ENCODE data around the gene SH3PXD2B.
"Not testable (repeated sequence)": the region's sequence is repeated elsewhere in the genome, so short reads cannot be mapped to it uniquely, and the experiment has no call there.

SH3PXD2B gene

DNA sequence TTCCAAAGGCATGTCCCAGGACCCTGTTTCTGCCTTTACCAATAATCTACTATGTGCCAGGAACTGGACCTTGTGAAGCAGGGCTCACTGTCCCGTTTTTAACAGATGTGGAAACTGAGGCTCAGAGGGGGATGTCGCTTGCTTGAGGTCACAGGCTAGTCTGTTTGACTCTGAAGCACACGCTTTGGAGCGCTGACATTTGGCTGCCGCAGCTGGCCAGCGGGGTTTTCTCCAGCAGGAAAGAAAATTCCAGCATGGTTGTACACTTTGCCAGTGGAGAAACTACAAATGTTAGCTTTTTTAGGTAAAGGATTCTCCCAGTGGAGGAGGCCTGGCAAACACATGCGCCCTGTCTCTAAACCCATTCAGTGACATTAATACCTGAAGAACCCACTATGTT is 50.5 kb downstream of the SH3PXD2B start:
- no peak for DNase-seq (ENCODE audit: low read depth in 3 of 3, low spot score in 1 of 3)

DNA sequence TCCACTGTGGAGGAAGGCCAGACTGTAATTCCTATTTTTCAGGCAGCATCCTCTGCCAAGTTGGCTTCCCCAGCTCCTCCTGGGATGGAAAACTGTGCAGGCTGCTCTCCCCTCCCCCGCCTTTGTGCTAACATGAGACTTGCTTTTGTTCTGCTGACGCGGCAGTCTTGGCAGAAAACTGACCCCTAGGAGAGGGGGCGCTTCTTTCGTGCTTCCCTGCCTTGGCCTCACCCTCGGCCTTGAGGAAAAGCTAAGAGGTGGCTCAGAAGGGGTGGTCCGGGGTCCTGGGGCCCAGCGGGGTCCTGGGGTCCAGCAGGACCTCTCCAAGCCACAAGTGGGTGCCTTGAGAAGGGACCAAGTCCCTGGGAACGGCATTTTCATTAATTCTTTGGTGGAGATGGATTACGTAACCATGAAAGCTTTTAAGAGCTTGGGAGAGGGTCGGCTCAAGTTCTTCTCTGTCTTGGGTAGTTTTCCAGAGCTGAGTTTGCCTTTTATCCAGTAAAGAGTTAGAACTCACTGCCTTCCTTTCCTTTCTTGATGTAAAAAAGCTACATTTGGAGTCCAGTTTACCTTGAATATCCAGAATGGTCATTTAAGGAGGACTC is 51.0 kb downstream of the SH3PXD2B start:
- no peak for DNase-seq (ENCODE audit: low read depth in 3 of 3, low spot score in 1 of 3)

DNA sequence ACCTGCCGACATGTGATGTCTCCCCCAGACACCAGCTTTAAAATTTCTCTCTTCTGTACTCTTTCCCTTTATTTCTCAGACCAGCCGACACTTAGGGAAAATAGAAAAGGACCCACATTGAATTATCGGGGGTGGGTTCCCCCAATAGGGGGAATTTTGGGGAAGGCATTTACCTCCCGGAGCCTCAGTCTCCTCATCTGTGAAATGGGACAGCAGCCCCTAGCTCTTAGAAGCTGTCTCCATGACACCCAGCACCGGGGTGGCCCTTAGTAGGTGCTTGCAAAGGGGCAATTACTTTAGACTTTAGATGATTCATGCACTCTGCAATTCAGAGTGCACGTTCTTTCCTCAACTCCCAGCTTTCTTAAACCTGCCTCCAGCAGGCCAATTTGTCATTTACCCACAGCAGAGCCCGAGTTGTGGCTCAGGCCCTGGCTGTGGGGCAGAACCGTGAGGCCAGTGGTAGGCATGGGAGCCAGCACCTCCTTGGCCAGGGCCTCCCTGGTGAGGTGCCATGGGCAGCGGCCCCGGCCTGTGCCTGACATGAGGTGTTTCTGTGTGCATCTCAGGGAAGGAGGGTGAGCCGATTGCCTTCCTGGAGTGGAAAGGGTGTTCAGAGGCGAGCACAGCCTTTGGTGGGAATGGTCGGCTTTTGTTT is 51.7 kb downstream of the SH3PXD2B start:
- no peak for DNase-seq (ENCODE audit: low read depth in 3 of 3, low spot score in 1 of 3)

DNA sequence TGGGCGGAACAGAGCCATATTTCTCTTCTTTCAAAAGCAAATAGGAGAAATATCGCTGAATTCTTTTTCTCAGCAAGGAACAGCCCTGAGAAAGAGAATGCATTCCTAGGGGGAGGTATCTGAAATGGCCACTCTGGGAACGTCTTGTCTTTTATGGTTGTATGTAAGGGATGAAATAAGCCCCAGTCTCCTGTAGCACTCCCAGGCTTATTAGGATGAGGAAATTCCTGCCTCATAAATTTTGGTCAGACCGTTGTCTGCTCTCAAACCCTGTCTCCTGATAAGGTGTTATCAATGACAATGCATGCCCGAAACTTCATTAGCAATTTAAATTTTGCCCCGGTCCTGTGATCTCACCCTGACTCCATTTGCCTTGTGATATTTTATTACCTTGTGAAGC is 52.3 kb downstream of the SH3PXD2B start:
- DNase-seq (ENCODE audit: low read depth in 3 of 3, low spot score in 1 of 3): not testable (repeated sequence)

DNA sequence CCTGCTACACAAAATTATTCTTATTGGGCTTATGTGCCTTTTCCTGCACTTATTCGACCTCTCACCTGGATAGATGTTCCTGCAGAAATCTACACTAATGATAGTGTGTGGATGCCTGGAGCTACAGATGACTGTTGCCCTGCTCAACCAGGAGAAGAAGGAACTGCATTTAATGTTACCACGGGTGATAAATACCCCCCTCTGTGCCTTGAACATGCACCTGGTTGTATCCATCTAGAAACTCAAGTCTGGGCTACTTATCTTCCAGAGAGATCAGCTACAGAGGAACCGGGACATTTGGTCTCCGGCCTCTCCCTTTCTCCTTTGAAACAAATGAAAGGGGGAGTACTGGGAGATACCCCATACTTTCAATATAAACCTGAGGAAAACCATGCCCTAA is 54.5 kb downstream of the SH3PXD2B start:
- no peak for DNase-seq (ENCODE audit: low read depth in 3 of 3, low spot score in 1 of 3)

DNA sequence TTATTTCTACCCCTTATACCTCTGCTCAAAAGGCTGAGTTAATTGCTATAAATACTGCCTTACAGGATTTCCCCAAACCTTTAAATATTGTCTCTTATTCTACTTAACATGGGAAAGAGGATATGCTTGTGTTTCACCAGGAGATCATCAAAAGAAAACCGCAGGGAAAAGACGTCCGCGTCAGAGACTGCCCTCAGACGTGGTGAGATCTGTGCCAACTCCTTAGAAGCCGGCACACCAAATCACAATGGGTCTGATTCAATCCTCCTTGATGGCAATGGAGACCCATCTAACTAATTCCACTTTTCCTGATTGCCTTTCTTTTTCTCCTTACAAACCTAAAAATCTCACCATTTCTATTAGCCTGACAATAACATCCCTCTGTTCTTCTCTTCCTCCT is 55.0 kb downstream of the SH3PXD2B start:
- no peak for DNase-seq (ENCODE audit: low read depth in 3 of 3, low spot score in 1 of 3)

DNA sequence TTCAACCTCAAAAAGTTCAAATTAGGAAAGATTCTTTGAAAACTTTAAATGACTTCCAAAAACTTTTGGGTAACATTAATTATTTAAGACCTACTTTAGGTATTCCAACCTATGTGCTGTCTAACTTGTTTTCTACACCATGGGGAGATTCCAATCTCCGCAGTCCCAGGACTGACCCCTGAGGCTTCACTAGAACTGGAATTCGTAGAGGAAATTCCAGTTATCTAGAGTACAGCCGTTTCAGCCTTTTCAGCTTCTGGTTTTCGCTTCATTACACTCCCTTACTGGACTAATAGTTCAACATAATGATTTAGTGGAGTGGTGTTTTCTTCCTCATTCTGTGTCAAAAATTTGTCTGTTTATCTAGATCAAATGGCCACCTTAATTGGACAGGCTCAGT is 55.7 kb downstream of the SH3PXD2B start:
- not testable (repeated sequence) for DNase-seq (ENCODE audit: low read depth in 3 of 3, low spot score in 1 of 3)

DNA sequence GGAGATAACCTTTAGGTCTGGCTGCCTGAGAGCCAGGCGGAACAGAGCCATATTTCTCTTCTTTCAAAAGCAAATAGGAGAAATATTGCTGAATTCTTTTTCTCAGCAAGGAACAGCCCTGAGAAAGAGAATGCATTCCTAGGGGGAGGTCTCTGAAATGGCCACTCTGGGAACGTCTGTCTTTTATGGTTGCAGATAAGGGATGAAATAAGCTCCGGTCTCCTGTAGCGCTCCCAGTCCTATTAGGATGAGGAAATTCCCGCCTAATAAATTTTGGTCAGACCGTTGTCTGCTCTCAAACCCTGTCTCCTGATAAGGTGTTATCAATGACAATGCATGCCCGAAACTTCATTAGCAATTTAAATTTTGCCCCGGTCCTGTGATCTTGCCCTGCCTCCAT is 57.3 kb downstream of the SH3PXD2B start:
- not testable (repeated sequence) for DNase-seq (ENCODE audit: low read depth in 3 of 3, low spot score in 1 of 3)

DNA sequence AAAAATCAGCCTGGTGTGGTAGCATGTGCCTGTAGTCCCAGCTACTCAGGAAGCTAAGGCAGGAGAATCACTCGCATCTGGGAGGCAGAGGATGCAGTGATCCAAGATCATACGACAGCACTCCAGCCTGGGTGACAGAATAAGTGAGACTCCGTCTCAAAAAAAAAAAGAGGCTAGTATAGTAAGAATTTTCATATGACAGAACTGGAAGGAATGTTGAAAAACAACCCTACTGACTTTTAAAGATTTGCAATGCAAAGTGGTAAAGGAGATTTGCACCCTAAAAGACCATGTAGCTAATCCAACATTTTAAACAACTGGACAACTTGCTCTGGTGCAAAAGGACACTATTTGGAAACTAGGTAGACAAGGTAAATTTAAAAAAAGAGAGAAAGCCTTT is 58.1 kb downstream of the SH3PXD2B start:
- DNase-seq (ENCODE audit: low read depth in 3 of 3, low spot score in 1 of 3): no peak

DNA sequence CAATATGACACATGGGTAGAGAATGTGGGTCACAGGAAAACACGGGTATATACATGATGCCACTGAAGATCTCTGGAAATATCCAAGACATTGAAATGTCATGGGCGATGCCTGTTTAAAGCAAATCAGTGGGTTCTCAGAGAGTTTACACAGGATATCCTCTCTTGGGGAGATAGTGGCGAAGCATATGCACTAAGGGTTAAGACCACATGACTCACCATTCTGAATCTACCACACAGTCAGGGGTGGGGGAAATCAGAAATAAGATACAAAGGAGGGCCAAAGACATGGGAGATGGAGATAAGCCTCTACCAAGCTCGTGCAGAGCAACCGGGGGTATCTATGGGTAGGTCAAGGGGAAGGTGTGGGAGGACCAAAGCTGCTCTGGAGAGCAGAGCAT is 58.8 kb downstream of the SH3PXD2B start:
- no peak for DNase-seq (ENCODE audit: low read depth in 3 of 3, low spot score in 1 of 3)

DNA sequence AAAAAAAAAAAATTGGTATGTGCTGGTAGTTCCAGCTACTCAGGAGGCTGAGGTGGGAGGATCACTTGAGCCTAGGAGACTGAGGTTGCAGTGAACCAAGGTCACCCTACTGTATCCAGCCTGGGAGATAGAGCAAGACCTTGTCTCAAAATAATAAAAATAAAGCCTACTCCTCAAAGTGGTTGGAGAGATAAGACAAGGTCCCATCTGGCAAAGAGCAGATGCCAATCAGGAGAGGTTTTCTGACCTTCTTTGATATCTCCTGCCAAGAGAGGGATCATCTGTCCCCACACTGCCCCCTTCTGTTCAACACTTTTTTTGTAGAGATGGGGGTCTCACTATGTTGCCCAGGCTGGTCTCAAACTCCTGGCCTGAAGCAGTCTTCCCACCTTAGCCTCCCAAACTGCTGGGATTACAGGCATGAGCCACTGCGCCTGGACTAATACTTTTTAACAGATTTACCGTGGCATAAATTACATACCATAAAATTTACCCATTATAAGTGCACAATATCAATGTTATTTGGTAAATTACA is 64.7 kb downstream of the SH3PXD2B start:
- no peak for DNase-seq (ENCODE audit: low read depth in 3 of 3, low spot score in 1 of 3)

DNA sequence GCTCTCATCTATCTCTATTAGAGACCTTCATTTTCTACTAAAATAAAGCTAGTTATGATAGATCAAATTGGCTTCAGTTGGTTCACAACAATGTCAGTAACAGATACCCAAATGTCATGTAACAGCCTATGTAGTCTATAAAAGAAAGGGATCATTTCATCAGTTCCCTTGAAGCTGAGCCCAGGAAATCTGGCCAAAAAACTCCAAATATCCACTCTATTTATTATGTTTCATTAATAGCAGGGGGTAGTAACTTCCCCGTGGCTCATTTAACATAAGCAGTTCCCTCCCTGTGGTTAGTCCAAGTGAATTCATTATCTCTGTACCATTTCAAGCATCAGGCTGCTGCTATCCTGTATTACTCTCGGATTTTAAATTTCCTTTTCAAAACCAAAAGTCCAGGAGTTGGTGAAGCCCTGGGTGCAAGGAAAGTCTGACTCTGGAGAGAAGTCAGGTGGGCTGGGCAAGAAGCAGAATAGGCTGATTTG is 66.0 kb downstream of the SH3PXD2B start:
- no peak for DNase-seq (ENCODE audit: low read depth in 3 of 3, low spot score in 1 of 3)

DNA sequence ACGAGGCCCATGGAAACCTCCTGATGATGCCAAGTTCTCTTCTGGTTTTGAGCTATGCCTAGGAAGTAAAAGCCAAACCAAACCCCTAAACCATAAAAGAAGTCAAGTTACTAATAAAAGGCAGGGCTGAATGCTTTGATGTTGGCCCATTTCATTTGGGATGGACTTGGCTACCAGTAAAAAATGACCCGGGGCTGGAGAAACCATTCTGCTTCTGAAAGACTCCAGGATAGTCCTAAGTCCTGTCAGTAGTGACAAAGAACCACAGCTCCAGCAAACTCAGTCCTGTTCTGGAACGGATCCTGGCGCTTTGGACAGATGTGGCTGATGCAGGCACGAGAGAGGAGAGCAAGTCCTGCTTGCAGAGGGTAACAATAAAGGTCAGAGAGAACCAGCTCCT is 68.6 kb downstream of the SH3PXD2B start:
- no peak for DNase-seq (ENCODE audit: low read depth in 3 of 3, low spot score in 1 of 3)

DNA sequence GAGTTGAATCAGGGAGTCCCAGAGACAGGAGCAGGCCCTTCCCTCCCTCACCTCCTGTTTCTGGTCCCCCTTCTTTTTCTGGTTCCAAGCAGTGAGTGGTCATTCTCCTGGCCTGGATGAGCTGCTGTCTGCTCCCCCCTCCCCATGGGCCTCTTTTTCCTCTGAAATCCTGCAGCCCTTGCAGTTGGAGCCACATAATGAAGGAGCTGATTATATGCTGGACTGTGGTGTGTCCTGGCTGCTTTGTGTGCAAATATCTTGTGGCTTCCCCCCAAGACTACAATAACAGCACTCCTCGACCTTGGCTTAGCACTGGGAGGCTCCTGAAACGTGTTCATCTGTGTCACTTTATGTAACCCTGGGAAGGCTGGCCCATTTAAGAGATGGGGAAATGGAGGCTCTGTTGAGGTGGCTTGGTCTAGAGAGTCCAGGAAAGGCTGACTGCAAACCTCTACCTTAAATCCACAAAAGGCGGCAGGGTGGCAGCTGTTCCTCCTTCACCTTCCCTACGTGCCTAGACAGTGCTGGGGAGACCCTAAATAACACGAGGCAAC is 69.2 kb downstream of the SH3PXD2B start:
- DNase-seq (ENCODE audit: low read depth in 3 of 3, low spot score in 1 of 3): no peak

DNA sequence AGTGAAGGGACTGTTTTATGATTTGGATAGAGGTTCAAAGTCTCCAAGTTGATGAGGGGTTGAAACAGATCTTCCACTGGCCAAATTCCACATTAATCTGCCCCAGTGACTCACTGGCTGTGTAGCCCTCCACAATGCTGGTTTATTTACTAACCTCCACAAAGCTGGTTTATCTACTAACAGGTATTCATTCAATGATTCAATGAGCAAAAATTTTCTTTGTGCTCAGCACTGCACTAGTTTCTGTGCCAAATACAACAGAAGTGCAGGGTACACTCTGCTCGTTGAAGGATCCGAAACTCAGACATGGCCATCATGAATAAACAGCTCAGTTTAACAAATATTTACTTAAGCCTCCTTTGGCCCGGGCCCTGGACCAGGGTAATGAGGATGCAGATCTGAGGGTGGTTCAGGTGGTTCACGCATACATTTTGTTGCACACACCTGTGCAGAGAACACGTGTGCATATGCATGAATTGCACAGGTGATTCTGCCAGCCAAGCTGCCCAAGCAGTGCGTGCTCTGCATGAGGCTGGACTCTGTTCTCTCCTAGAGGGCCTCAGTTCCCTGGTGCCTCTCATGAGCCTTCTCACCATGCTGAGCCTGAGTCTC is 71.0 kb downstream of the SH3PXD2B start:
- DNase-seq (ENCODE audit: low read depth in 3 of 3, low spot score in 1 of 3): no peak

DNA sequence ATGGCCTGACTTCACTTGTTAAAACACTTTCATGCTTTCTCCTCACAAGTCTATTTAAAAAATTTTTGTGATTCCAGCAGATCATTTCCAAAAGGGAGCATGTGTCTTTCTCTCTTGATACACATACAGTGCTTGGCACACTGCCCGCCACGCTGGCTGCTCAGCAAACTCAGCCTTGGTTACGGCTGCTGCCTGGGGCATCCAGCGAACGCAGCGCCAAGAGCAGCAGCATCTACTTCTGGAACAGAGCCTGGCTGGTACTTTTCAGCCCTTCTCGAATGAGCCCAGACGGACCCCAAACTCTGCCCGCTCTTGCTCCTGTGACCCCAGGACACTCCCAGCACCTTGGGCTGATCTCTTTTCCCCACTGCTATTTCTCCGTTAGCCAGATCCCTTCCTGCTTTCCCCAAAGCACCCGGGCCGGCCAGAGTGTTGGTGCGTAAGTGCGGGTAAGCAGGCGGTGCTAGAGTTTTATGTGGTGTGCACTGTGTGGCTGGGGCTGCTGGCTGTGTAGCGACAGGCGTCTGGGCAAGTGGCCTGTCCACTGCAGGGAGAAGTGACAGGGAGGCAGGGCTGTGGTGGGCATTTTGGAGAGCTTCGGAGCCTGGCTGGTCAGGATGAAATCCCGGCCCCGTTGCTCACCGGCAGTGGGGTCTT is 73.2 kb downstream of the SH3PXD2B start:
- no peak for DNase-seq (ENCODE audit: low read depth in 3 of 3, low spot score in 1 of 3)

DNA sequence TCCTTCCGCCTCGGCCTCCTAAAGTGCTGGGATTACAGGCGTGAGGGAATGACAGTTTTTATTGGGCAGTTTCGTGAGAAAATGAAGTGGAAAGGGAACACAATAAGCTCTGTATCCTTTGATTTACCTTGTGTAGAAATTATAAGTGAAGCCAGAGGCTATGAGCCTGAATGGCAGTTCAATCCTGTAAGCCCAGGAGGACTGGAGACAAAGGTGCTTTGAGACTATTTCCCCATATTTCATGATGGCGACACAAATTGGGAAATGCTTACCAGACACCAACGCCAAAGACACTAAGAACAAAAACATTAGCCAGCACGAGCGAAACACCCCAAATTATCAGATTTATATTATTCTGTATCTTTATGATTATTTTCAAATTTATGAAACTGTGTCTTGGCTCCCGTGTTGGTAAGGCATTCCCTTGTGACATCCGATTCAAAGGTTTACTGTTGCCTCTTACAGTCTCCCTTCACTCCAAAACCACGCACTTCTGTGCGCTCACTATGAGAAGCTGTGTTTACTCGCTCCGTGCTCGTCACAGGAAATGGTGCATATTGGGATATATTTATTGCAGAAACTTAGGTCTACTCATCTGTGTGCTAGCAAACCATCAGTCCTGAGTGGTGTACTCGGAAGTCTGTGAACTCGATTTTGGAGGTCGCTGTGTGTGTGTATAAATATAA is 73.9 kb downstream of the SH3PXD2B start:
- no peak for DNase-seq (ENCODE audit: low read depth in 3 of 3, low spot score in 1 of 3)

DNA sequence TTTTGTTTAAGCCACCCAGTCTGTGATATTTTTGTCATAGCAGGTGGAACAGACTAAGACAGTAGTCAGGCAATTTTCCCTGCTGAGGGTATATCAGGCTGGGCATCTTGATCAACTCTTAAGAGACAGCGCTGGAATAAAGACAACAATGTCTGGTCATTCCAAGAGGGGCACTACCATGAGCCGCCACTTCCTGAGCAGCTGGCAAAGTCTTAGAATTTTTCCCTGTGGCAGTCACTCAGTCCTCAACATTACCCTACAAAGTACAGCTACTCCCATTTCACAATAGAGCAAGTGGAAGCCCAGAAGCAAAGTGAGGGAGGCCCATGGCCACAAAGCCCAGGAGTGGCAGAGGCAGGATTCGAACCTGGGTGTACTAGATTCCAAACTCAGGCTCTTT is 74.8 kb downstream of the SH3PXD2B start:
- no peak for DNase-seq (ENCODE audit: low read depth in 3 of 3, low spot score in 1 of 3)

DNA sequence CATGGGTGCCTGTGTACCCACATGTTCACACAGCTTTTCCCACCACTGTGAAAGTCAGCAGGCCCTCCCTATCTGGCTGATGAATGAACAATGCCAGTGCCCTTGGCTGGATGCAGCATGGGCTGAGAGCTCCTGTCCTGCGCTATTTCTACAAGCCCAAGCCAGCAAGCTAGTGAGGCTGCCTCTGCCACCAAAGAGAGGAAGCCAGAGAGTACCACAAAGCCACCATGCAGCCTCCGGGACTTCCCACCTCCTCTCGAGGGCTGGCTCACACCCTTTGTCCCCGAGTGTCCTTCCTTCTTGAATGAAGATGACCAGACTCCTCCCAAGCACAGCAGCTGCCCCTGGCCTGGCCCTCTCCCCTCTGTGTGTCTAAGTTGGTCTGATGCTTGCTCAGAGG is 76.5 kb downstream of the SH3PXD2B start:
- no peak for DNase-seq (ENCODE audit: low read depth in 3 of 3, low spot score in 1 of 3)

DNA sequence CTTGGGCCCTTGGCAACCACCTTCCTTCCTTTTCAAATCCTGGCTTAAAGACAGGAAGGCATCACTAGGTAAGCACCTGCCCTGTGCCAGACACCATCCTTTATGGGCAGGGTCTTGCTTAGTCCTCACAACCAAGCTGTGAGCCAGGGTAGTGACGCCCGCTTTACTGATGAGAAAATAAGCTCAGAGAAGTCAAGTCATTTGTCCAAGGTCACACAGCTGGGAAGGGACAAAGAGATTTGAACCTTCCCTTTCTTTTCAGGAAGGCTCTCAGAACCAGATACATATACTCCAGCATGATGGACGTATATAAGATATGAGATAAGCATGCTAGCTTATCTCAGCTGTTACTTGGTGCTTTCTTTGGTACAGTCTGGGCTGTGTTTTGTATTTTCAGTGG is 76.9 kb downstream of the SH3PXD2B start:
- no peak for DNase-seq (ENCODE audit: low read depth in 3 of 3, low spot score in 1 of 3)

DNA sequence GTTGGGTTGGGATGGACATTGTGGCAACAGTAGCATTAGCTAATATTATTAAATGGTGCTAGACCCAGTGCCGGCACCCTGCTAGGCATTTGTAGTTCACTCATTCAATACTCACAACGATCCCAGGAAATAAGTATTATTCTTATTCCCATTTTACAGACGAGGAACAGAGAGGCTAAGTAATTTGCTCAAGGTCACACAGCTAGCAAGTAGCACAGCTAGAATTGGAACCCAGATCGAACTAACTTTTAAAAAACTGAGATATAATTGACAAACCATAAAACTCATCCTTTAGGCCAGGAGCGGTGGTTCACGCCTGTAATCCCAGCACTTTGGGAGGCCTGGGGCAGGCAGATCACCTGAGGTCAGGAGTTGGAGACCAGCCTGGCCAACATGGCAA is 79.5 kb downstream of the SH3PXD2B start:
- no peak for DNase-seq (ENCODE audit: low read depth in 3 of 3, low spot score in 1 of 3)
